ENCODE measurements around the gene TUBB.
"Not testable (repeated sequence)": the region's sequence is repeated elsewhere in the genome, so short reads cannot be mapped to it uniquely, and the experiment has no call there.

Gene TUBB

DNA sequence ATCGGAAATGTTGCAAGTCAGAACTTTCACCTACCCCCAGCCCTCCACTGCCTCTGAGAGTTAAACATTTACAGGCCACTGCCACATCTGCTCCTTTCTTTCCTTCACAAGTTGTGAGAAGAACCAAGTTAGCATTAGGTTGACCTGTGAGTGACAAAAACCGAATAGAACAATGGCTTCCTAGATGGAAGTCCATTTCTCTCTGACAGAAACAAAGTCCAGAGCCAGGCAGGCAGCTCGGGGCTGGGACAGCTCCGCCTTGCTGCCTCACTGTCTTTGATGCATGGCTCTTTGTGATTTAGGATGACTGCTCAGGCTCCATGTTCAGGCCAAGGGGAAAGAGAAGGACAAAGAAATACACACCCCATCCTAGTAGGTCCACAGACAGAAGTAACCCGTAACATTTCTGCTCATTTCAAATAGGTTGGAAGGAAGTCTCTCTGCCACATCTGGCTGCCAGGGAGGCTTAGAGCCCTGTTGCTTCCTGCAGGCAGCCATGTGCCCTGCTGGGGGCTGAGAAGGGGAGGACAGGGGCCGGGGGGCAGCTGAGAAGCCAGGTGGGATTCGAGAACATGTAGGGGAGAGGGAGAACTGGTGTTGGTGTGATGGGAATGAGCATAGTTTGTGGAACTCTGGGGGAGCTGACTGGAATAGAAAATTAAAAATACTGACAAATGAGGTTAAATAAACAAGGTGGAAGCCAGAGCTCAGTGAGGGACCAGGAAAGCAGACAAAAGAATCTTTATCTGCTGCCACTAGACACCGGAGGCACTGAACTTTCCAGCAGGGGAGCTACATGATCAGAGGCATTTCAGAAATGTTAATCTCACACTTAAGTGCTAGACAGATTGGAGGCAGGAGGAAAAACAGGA lies 43.7 kb downstream of the TUBB start (continued):
- TF ChIP-seq, protein P1, sequence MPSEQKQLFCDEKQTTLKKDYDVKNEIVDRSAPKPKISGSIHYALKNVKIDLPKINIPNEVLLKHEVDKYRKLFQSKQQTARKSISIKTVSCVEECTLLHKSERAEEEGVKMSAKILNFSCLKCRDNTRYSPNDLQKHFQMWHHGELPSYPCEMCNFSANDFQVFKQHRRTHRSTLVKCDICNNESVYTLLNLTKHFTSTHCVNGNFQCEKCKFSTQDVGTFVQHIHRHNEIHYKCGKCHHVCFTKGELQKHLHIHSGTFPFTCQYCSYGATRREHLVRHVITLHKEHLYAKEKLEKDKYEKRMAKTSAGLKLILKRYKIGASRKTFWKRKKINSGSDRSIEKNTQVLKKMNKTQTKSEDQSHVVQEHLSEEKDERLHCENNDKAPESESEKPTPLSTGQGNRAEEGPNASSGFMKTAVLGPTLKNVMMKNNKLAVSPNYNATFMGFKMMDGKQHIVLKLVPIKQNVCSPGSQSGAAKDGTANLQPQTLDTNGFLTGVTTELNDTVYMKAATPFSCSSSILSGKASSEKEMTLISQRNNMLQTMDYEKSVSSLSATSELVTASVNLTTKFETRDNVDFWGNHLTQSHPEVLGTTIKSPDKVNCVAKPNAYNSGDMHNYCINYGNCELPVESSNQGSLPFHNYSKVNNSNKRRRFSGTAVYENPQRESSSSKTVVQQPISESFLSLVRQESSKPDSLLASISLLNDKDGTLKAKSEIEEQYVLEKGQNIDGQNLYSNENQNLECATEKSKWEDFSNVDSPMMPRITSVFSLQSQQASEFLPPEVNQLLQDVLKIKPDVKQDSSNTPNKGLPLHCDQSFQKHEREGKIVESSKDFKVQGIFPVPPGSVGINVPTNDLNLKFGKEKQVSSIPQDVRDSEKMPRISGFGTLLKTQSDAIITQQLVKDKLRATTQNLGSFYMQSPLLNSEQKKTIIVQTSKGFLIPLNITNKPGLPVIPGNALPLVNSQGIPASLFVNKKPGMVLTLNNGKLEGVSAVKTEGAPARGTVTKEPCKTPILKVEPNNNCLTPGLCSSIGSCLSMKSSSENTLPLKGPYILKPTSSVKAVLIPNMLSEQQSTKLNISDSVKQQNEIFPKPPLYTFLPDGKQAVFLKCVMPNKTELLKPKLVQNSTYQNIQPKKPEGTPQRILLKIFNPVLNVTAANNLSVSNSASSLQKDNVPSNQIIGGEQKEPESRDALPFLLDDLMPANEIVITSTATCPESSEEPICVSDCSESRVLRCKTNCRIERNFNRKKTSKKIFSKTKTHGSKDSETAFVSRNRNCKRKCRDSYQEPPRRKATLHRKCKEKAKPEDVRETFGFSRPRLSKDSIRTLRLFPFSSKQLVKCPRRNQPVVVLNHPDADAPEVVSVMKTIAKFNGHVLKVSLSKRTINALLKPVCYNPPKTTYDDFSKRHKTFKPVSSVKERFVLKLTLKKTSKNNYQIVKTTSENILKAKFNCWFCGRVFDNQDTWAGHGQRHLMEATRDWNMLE (tag by site-specific recombination; conservative IDR thresholded peaks at IDR 0.05; ENCODE audit: low read depth) = no peak
- no peak for TF ChIP-seq RBAK (tag by site-specific recombination; IDR thresholded peaks at IDR 0.05)
- TF ChIP-seq ZNF24 (tag by site-specific recombination; IDR thresholded peaks at IDR 0.05) = no peak
- no peak for TF ChIP-seq ZNF549 (tag by site-specific recombination; IDR thresholded peaks at IDR 0.05)
- no peak for TF ChIP-seq GLI4 (tag by site-specific recombination; IDR thresholded peaks at IDR 0.05)
- no peak for TF ChIP-seq ZNF354C (tag by site-specific recombination; IDR thresholded peaks at IDR 0.05; ENCODE audit: borderline replicate concordance, low read depth)
- TF ChIP-seq ZNF433 (tag by site-specific recombination; IDR thresholded peaks at IDR 0.05; ENCODE audit: low read depth) = no peak
- TF ChIP-seq ZNF221 (tag by site-specific recombination; IDR thresholded peaks at IDR 0.05; ENCODE audit: borderline replicate concordance) = no peak
- no peak for TF ChIP-seq ZNF174 (tag by site-specific recombination; IDR thresholded peaks at IDR 0.05)
- TF ChIP-seq, protein P2, sequence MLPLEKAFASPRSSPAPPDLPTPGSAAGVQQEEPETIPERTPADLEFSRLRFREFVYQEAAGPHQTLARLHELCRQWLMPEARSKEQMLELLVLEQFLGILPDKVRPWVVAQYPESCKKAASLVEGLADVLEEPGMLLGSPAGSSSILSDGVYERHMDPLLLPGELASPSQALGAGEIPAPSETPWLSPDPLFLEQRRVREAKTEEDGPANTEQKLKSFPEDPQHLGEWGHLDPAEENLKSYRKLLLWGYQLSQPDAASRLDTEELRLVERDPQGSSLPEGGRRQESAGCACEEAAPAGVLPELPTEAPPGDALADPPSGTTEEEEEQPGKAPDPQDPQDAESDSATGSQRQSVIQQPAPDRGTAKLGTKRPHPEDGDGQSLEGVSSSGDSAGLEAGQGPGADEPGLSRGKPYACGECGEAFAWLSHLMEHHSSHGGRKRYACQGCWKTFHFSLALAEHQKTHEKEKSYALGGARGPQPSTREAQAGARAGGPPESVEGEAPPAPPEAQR (tag by site-specific recombination; IDR thresholded peaks at IDR 0.05) = no peak
- TF ChIP-seq ZNF394 (tag by site-specific recombination; IDR thresholded peaks at IDR 0.05; ENCODE audit: borderline replicate concordance) = no peak
- TF ChIP-seq MEIS1 (CRISPR knock-in tag; IDR thresholded peaks at IDR 0.05; ENCODE audit: borderline replicate concordance) = no peak
- peak; percentile 49; the same call in 1 of the 2 replicates for TF ChIP-seq ZBTB17 (tag by site-specific recombination; IDR thresholded peaks at IDR 0.05)
- TF ChIP-seq SCRT1 (tag by site-specific recombination; IDR thresholded peaks at IDR 0.05; ENCODE audit: borderline replicate concordance) = no peak
- no peak for TF ChIP-seq ZNF585B (tag by site-specific recombination; IDR thresholded peaks at IDR 0.05)
- TF ChIP-seq REPIN1 (tag by site-specific recombination; IDR thresholded peaks at IDR 0.05; ENCODE audit: low read depth) = no peak

DNA sequence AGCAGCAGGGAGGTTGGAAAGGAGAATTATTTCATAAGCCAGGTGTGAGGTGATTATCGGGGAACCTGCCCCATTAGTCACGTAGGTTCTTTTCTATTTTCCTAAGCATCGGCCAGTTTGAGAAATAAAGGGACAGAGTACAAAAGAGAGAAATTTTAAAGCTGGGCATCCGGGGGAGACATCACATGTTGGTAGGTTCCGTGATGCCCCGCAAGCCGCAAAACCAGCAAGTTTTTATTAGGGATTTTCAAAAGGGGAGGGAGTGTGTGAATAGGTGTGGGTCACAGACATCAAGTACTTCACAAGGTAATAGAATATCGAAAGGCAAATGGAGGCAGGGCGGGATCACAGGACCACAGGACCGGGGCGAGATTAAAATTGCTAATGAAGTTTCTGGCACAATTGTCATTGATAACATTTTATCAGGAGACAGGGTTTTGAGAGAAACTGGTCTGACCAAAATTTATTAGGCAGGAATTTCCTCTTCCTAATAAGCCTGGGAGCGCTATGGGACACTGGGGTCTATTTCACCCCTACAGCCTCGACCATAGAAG lies 44.4 kb downstream of the TUBB start:
- Histone ChIP-seq H3K4me1 (ENCODE audit: control insufficient read depth, insufficient read depth, low read length) (peaks cover 26% of the 10 kb centered on the region), H3K27ac (ENCODE audit: extremely low read depth, low read depth, low read length) (peak overlapping the region; percentile 87)
- not testable (repeated sequence) for H3K4me3 ChIP-seq (ENCODE audit: low read depth, low read length); H3K9me3 ChIP-seq (ENCODE audit: control insufficient read depth, insufficient read depth, low read depth, low read length); H3K36me3 ChIP-seq (ENCODE audit: control insufficient read depth in 2 of 2, insufficient read depth in 1 of 2, low read length in 2 of 2)
- TF ChIP-seq SP7 (tag by site-specific recombination; IDR thresholded peaks at IDR 0.05) (peak; percentile 9; the same call in 1 of the 2 replicates), ZNF335 (tag by site-specific recombination; conservative IDR thresholded peaks at IDR 0.05) (peak; percentile 60; the same call in 1 of the 2 replicates), MZF1 (tag by site-specific recombination; IDR thresholded peaks at IDR 0.05; ENCODE audit: borderline replicate concordance) (peak; percentile 64; the same call in 1 of the 2 replicates)
- TF ChIP-seq, protein P3, sequence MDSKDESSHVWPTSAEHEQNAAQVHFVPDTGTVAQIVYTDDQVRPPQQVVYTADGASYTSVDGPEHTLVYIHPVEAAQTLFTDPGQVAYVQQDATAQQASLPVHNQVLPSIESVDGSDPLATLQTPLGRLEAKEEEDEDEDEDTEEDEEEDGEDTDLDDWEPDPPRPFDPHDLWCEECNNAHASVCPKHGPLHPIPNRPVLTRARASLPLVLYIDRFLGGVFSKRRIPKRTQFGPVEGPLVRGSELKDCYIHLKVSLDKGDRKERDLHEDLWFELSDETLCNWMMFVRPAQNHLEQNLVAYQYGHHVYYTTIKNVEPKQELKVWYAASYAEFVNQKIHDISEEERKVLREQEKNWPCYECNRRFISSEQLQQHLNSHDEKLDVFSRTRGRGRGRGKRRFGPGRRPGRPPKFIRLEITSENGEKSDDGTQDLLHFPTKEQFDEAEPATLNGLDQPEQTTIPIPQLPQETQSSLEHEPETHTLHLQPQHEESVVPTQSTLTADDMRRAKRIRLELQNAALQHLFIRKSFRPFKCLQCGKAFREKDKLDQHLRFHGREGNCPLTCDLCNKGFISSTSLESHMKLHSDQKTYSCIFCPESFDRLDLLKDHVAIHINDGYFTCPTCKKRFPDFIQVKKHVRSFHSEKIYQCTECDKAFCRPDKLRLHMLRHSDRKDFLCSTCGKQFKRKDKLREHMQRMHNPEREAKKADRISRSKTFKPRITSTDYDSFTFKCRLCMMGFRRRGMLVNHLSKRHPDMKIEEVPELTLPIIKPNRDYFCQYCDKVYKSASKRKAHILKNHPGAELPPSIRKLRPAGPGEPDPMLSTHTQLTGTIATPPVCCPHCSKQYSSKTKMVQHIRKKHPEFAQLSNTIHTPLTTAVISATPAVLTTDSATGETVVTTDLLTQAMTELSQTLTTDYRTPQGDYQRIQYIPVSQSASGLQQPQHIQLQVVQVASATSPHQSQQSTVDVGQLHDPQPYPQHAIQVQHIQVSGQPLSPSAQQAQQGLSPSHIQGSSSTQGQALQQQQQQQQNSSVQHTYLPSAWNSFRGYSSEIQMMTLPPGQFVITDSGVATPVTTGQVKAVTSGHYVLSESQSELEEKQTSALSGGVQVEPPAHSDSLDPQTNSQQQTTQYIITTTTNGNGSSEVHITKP (tag by site-specific recombination; IDR thresholded peaks at IDR 0.05) = peak; percentile 98
- TF ChIP-seq, protein P4, sequence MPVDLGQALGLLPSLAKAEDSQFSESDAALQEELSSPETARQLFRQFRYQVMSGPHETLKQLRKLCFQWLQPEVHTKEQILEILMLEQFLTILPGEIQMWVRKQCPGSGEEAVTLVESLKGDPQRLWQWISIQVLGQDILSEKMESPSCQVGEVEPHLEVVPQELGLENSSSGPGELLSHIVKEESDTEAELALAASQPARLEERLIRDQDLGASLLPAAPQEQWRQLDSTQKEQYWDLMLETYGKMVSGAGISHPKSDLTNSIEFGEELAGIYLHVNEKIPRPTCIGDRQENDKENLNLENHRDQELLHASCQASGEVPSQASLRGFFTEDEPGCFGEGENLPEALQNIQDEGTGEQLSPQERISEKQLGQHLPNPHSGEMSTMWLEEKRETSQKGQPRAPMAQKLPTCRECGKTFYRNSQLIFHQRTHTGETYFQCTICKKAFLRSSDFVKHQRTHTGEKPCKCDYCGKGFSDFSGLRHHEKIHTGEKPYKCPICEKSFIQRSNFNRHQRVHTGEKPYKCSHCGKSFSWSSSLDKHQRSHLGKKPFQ (tag by site-specific recombination; IDR thresholded peaks at IDR 0.05) = 0 out of 2 replicates have a peak, but pooled peaks have one; percentile 10
- ChIA-PET CTCF (interaction anchor here (0.7 to 1.1 kb wide), 8 partner anchors 9 to 117 kb away, joined by 3 read pairs; partner anchors contain the start of gene IER3), POLR2A (interaction anchor here (0.8 to 4.2 kb wide), 7 partner anchors 9 to 79 kb away, joined by 3 to 37 read pairs (median 4); partner anchors contain the start of genes FLOT1 and IER3)
